ENCODE results near the gene CCDC63. TPM values are rescaled to one million over a fixed set of nuclear protein-coding genes. Genes with fewer than 3 reads are reported as not detected.
A peak's percentile ranks its signal among the peaks of the same experiment; 100 is the strongest.

The CCDC63 gene
- not detected for total RNA-seq

DNA sequence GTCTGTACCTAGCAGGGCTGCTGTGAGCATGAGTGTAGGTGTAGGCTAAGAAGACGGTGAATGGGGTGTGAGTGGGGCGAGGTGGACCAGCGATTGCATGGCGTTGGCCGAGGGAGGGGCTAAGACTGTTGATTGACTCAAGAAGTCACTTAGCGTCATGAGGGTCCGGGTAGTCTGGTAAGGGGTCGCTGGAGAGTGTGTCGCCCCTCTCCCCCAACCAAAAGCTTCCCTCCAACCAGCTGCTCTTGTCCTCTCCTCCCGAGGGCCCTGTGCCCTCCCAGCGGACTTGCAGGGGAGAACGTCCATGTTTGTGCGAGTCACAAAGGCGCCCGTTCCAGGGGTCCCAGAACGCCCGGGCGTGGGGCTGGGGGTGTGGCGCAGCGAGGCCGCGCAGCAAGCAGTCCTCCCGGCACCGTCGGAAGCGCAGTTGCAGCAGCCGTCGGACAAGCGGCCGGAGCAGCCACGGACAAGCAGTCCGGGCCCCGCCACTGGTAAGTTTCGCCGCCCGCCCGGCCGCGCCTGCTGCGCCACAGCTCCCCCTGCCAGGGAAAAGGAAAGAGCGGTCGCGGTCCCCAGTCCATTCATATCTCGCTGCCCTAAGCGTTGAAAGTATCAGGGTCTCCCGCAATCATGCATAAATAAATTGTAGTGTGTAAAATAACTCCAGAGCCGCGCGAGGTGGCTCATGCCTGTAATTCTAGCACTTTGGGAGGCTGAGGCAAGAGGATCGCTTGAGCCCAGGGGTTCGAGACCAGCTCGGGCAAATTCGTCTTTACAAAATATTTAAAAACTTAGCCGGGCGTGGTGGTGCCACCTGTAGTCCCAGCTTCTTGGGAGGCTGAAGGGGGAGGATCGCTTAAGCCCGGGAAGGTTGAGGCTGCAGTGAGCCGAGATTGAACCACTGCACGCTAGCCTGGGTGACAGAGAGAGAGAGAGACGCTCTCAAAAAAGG lies at the start of gene CCDC63:
TSS of gene CCDC63 (plus strand) at position 373 of the 952 bp plus-strand sequence. CDS start 5,968 bp downstream, outside the sequence.
- no peak for DNase-seq

DNA sequence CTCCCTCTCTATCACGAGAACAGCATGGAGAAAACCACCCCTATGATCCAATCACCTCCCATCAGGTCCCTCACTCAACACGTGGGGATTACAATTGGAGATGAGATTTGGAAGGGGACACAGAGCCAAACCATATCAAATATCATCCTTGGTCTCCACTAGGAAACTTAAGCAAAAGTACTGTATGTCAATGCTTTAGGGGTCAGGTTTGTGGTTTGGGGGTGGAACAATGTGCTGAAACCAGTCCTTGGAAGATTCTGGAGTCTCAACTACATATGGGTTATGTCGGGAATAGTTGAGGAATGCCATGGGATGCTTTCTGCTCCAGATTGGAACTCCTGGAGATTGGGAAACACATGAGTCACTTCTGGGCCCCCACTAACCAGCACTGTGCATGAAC lies 48.3 kb upstream of the CCDC63 start:
- no peak for DNase-seq

GRCh38 chr12:110802489-110802888 lies 44.3 kb upstream of the CCDC63 start:
- no peak for DNase-seq

DNA sequence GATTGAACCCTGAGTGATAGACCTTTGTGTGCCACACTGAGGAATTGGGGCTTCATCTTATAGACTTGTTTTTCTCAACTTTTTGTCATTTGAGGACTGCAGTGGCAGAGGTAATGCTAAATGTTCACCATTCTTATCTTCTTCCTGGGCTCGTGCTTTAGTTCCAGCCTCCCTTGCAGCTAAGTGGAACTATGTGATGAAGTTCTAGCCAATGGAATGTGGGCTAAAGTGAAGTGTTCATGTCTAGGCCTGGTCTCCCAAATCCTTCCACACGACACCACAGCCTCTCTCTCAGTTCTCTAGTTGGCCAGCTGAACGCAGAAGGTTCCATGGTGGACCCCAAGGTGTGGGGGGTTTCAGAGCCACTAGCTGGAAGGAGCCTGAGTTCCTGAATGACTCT lies 42.4 kb upstream of the CCDC63 start:
- no peak for DNase-seq

DNA sequence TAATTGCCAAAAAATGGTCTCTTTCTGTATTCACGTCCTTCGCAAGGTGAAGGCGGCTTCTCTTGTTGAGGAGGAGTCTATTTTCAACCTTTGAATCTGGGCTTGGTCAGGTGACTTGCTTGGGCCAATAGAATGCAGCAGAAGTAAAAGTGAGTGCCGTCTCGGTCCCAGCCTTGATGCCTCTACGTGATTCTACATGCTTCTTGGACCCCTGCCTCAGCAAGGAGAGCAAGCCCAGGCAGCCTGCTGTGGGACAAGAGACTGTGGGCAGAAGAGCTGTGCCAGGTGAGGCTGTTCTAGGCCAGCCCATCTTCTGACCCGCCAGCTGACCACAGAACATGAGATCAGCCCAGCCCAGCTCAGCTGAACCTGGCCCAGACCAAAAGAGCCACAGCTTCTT lies 39.1 kb upstream of the CCDC63 start:
- DNase-seq, result no peak

DNA sequence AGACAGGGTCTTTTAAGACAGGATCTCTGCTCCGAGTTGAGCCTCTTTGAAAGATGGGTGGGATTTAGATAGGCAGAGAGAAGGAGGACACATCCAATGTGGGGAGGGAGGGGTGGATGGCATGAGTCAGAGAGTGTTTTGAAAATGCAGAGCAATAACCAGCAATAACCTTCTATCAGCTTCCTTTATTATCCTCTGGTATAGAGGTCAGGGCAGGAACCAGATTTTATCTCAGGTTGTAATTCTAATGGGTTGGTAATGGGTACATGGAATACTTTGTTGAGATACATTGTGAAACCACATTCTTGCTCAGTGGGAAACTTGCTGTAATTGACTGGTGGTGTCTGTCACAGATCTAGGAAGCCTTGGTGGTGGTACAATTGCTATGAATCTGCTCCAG lies 37.6 kb upstream of the CCDC63 start:
- no peak for DNase-seq

DNA sequence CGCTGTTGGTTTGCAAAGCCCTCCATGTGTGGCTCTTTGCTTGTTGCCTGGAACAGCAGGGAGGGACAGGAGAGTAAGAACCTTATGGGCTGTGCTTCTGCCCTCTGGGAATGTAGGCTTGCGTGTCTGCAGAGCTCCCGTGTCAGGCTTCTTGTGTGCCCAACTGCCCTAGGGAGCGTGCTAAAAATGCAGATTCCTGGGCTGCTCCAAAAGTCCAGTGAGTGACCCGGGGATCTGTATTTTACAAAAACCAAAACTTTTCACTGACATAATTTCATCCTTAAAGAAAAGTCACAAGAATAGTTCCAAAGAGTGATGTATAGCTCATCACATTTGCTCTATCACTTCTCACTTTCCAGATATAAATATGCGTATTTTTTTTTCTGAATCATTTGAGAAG lies 34.8 kb upstream of the CCDC63 start:
- DNase-seq, result no peak

- no peak for DNase-seq
Observed at GRCh38 chr12:110813285-110813684, 33.5 kb upstream of the CCDC63 start.

GRCh38 chr12:110813756-110814155 lies 33.0 kb upstream of the CCDC63 start:
- DNase-seq, result no peak

DNA sequence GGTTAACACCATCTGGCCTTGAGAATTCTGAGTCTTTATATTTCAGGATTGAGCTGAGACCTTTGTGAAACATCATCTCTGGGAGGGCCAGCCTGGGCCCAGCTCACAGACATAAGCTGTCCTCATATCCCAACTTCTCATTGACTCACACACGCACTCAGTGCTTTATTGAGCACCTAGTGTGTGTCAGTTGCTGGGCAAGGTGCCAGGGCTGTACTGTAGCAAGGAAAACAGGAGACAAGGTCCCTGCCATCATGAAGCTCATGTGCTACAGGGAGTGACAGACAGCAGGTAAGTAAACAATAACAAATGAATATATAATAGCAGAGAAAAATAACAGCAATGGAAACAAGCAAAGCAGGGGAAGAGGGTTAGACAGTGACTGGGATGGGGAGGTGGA lies 30.5 kb upstream of the CCDC63 start:
- DNase-seq, result no peak

DNA sequence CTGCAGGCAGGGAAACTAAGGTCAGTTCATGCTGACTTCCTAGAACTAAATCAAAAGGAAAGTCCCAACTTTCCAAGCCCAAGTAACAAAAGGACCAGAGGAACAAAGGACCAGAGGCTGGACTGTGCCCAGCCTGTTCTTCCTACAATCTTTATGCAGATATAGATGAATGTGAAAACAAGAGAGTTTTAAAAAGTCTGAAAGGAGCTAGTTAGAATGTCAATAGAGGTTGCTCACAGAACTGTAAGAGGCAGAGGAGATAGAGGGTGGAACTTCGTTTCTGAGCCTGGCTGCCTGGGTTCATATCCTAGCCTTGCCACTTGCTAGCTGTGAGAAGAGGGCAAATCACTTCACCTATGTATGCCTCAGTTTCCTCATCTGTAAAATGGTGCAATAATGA lies 30.0 kb upstream of the CCDC63 start:
- DNase-seq, result no peak

DNA sequence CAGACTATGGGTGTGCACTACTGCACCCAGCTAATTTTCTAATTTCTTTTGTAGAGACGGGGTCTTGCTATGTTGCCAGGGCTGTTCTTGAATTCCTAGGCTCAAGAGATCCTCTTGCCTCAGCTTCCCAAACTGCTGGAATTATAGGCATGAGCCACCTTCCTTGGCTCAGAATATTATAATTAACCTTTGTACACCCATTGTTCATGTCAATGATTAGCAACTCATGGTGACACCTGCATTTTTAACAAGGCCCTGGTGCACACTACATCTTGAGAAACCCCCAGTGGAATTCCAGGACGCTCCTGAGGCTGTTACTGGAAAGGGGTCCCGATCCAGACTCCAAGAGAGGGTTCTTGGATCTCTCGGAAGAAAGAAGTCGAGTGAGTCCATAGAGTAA lies 28.3 kb upstream of the CCDC63 start:
- DNase-seq, result no peak

- no peak for DNase-seq
Observed at GRCh38 chr12:110819150-110819549, 27.6 kb upstream of the CCDC63 start.

DNA sequence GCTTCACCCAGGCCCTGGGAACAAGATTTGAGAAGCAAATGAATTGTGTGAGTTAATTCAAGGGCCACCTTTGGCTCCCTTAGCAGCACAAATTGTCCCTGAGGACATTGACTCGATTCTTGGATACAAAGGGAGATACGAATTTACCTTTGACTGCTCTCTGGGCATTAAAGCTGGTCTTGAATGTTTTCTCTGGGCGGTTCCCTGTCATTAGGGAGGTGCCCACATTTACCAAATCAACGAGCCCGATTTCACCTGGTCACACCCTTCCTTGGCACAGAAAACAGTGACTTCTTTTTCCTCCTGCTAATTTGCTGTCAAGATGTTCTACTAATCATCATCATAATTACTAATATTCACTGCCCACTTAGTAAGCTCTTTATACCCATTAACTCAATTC lies 27.1 kb upstream of the CCDC63 start:
- no peak for DNase-seq

DNA sequence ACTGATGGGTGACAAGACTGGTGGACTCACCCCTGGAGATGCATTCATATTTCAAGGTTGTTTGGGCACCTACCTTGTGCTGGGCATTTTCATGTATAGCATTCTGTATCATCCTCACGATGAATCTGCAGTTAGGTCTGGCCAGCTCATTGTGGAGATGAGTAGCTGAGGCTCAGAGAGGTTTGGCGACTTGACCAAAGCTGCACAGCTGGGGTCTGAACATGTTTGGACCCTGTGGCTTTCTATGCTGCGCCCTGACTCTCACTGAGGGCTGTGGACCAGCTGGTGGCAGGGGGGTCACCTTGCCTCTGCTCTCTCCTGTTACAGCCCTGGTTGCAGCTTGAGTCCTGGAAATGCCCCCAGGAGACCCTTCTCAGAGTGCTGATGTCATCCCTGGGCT lies 24.9 kb upstream of the CCDC63 start:
- DNase-seq, result no peak

DNA sequence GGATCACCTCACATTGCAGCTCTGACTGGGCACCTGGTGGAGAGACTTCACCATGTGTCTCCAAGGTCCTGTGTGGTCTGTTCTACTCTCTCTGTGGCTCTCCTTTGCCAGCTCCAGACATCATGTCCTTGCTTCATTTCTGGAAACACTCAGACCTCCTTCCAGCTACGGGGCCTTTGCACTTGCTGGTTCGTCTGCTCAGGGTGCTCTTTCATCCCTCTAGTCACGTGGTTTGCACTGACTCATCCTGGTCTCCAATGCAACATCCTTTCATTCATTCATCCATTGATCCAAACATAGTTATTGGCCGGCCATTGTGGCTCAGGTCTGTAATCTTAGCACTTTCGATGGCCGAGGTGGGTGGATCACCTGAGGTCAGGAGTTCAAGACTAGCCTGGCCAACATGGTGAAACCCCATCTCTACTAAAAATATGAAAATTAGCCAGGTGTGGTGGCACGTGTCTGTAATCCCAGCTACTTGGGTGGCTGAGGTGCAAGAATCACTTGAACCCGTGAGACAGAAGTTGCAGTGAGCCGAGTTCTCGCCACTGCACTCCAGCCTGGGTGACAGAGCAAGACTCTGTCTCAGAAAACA lies 23.9 kb upstream of the CCDC63 start:
- no peak for DNase-seq

GRCh38 chr12:110824342-110824741 lies 22.4 kb upstream of the CCDC63 start:
- DNase-seq, result no peak

DNA sequence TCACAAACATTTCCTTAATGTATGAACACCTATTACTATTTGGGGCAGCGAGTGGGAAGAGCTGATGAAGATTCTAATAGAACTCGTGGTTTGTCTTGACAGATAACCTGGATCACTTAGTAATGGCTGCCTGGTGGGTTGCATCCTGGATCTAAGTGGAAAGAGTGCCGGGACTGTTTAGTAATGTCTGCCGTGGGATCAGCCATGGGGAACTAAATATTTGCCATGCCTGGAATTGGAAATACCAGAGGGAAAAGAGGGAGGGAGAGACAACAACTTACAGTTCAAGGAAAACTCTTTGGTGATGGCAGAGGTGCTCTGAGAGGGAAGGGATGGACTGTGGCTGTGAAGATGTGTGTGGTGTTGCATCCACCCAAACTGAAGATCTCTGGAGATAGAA lies 21.3 kb upstream of the CCDC63 start:
- no peak for DNase-seq

DNA sequence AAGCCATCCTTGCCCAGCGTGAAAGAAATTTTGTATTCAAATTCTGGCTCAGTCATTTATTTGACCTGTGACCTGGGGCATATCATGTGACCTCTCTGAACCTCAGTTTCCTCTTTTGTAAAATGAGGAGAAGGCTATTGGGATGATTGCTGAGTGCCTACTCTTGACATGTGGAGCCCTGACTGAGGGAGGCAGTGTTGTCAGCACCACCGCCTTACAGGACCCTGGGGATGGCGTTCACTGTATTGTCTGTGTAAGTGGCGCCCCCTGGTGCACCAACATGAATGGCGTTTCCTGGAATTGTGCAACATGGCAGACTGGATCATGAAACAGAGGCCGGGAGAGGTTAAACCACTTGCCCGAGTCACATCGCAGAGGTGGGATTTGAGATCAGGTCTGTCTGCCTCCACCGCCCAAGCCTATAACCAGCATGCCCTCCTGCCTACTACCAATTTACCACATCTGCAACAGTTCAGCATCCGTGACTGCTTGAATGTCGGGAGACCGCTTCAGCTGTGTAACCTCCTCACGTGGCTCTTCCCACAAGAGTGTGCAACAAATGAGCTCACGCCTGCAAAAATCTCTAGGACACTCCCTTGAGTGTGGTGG lies 20.1 kb upstream of the CCDC63 start:
- DNase-seq, result peak; percentile 22

DNA sequence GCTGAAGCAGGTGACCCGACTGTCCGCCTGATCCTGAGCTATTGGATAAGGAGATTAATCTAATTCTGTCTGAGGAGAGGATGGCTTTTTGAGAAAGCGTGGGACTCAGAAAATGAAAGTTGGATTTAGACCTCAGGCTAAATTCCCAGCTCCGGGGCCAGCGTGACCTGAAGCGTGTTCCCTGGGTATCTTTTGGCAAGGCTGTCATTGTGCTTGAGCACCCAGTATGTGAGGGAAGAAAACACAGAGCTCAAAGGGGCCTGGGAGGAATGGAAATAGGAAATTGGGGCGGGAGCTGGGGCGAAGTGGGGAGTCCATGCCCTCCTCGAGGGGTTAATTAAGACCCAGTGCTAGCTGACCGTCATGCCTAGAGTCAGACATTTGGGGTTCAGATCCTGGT lies 17.5 kb upstream of the CCDC63 start:
- DNase-seq, result no peak

GRCh38 chr12:110836291-110836690 lies 10.5 kb upstream of the CCDC63 start:
- no peak for DNase-seq

DNA sequence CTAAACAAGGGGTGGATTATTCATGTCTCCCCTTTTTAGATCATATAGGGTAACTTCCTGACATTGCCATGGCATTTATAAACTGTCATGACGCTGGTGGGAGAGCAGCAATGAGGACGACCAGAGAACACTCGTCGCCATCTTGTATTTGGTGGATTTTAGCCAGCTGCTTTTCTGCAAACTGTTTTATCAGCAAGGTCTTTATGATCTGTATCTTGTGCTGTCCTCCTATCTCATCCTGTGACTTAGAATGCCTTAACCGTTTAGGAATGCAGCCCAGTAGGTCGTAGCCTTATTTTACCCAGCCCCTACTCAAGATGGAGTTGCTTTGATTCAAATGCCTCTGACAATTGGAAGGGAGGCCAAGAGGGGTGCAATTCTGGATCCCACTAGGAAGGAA lies 5.8 kb upstream of the CCDC63 start:
- no peak for DNase-seq

DNA sequence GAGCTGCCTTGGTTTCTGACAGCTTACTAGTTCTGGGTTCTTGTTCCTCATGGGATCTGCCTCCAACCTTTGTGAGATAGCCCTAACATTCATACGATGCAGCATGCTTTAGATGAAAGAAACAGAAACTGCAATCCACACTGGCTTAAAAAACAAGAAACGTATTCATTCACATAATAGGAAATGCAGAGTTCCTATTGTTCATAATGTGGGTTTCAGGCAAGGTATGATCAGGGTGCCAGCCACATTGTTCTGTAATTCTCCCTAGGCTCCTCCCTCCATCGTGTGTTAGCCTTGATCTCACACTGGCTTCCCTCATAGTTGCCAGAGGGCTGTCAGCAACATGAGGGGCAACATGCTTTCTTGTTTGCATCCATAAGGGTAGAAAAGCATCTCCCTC lies 2.7 kb upstream of the CCDC63 start:
- DNase-seq, result no peak
